ENCODE data around the gene CFAP410.
"Not testable (repeated sequence)": the region's sequence is repeated elsewhere in the genome, so short reads cannot be mapped to it uniquely, and the experiment has no call there.

CFAP410 gene

GRCh38 chr21:44316277-44316900 is 22.8 kb downstream of the CFAP410 start:
- no peak for ATAC-seq

GRCh38 chr21:44315691-44316203 is 23.4 kb downstream of the CFAP410 start:
- no peak for ATAC-seq

GRCh38 chr21:44314561-44314960 is 24.6 kb downstream of the CFAP410 start:
- ATAC-seq = no peak

- ATAC-seq = no peak
Measured at GRCh38 chr21:44314128-44314527, 25.1 kb downstream of the CFAP410 start.

GRCh38 chr21:44313451-44313850 is 25.7 kb downstream of the CFAP410 start:
- ATAC-seq = no peak

- ATAC-seq = no peak
Measured at GRCh38 chr21:44312716-44313115, 26.5 kb downstream of the CFAP410 start.

- ATAC-seq = no peak
Measured at GRCh38 chr21:44312089-44312488, 27.1 kb downstream of the CFAP410 start.

- ATAC-seq = no peak
Measured at GRCh38 chr21:44310628-44311507, 28.3 kb downstream of the CFAP410 start.

GRCh38 chr21:44306936-44307704 is 32.1 kb downstream of the CFAP410 start:
- no peak for ATAC-seq

GRCh38 chr21:44305691-44306090 is 33.5 kb downstream of the CFAP410 start:
- ATAC-seq = no peak

- peak; percentile 35 to 68 for ATAC-seq
Measured at GRCh38 chr21:44304877-44305293, 34.3 kb downstream of the CFAP410 start.

GRCh38 chr21:44304011-44304616 is 35.1 kb downstream of the CFAP410 start:
- no peak for ATAC-seq

- no peak for ATAC-seq
Measured at GRCh38 chr21:44303490-44303981, 35.7 kb downstream of the CFAP410 start.

GRCh38 chr21:44302573-44303401 is 36.4 kb downstream of the CFAP410 start:
- not testable (repeated sequence) for ATAC-seq

- no peak for ATAC-seq
Measured at GRCh38 chr21:44301961-44302406, 37.2 kb downstream of the CFAP410 start.

- ATAC-seq = no peak
Measured at GRCh38 chr21:44301141-44301540, 38.0 kb downstream of the CFAP410 start.

- peak; percentile 48 to 57 for ATAC-seq
Measured at GRCh38 chr21:44300262-44300959, 38.8 kb downstream of the CFAP410 start.

- peak; percentile 75 to 77 for ATAC-seq
Measured at GRCh38 chr21:44299458-44300261, 39.5 kb downstream of the CFAP410 start, which contains the start of gene PFKL. PFKL (plus strand) TSS chr21:44300053; CDS start chr21:44300106, 53 bp downstream.

GRCh38 chr21:44299085-44299457 is 40.1 kb downstream of the CFAP410 start:
- ATAC-seq = no peak

GRCh38 chr21:44298301-44298700 is 40.9 kb downstream of the CFAP410 start:
- no peak for ATAC-seq
